GM12878 (cell line): Measurements from ENCODE around the gene GPR75.

ENCODE experiments used
- BACH1 ChIP-seq: fragments of 450-650 bp; IDR thresholded peaks from 2 replicates; pipeline ENCODE4 v1.6.1; 2017; ENCODE audit warnings: mild to moderate bottlenecking, borderline replicate concordance
- CHD4 ChIP-seq: fragments of 200-600 bp; sonication (generic); IDR thresholded peaks from 2 replicates; pipeline ENCODE4 v1.6.1; 2016; ENCODE audit warnings: mild to moderate bottlenecking
- CTCF ChIP-seq, 3 experiments: IDR thresholded peaks in 2 of 3; conservative IDR thresholded peaks in 1 of 3; 2 replicates each; pipeline ENCODE4 v1.5.1; 2011; ENCODE audit warnings: low read depth in 3 of 3, low read length in 3 of 3, mild to moderate bottlenecking in 3 of 3, control low read depth in 2 of 3, moderate library complexity in 2 of 3, inconsistent platforms in 1 of 3, mixed read lengths in 1 of 3; ENCODE audit not compliant: control insufficient read depth in 2 of 3, insufficient read depth in 1 of 3; ENCODE audit errors: extremely low read depth in 1 of 3
- DPF2 ChIP-seq: fragments of 450-650 bp; IDR thresholded peaks from 2 replicates; pipeline ENCODE4 v1.6.1; 2017; ENCODE audit warnings: mild to moderate bottlenecking
- E2F8 ChIP-seq: fragments of 450-650 bp; IDR thresholded peaks from 2 replicates; pipeline ENCODE4 v1.6.1; 2018; ENCODE audit warnings: mild to moderate bottlenecking, low read depth, moderate library complexity; ENCODE audit not compliant: partially characterized antibody
- GABPA ChIP-seq: IDR thresholded peaks from 2 replicates; pipeline ENCODE4 v1.6.1; 2014; ENCODE audit warnings: antibody characterized with exemption, low read depth, mild to moderate bottlenecking, inconsistent platforms
- GATAD2B ChIP-seq: fragments of 450-650 bp; conservative IDR thresholded peaks from 2 replicates; pipeline ENCODE4 v1.6.1; 2017; ENCODE audit warnings: low read depth, mild to moderate bottlenecking, moderate library complexity
- MAX ChIP-seq: IDR thresholded peaks from 2 replicates; pipeline ENCODE4 v1.6.1; 2012; ENCODE audit warnings: low read depth, low read length, improper control_type of control experiment
- POLR2AphosphoS5 ChIP-seq: IDR thresholded peaks from 2 replicates; pipeline ENCODE4 v1.6.1; 2011; ENCODE audit warnings: mild to moderate bottlenecking, low read length, inconsistent platforms
- RAD51 ChIP-seq: fragments of 450-650 bp; IDR thresholded peaks from 2 replicates; pipeline ENCODE4 v1.6.1; 2016; ENCODE audit warnings: moderate library complexity, mild to moderate bottlenecking, inconsistent platforms
- REST ChIP-seq: IDR thresholded peaks from 2 replicates; pipeline ENCODE4 v1.6.1; 2012; ENCODE audit warnings: mild to moderate bottlenecking, low read depth, low read length
- SUZ12 ChIP-seq: fragments of 200-600 bp; sonication (generic); IDR thresholded peaks from one replicate; pipeline ENCODE4 v1.6.1; 2018; ENCODE audit warnings: antibody characterized with exemption, mild to moderate bottlenecking; ENCODE audit not compliant: unreplicated experiment
- USF1 ChIP-seq: IDR thresholded peaks from 2 replicates; pipeline ENCODE4 v1.6.1; 2011; ENCODE audit warnings: borderline replicate concordance, low read depth, mild to moderate bottlenecking, moderate library complexity, mixed read lengths, low read length; ENCODE audit not compliant: insufficient read depth; ENCODE audit errors: extremely low read length
- ZNF384 ChIP-seq: IDR thresholded peaks from 2 replicates; pipeline ENCODE4 v1.6.1; 2012; ENCODE audit warnings: low read depth, mild to moderate bottlenecking, low read length, improper control_type of control experiment, borderline replicate concordance

GRCh38 chr2:53821810-53822209, 38.0 kb downstream of the GPR75 start:
- TF ChIP-seq DPF2, result no peak
- TF ChIP-seq RAD51, result no peak
- no peak for TF ChIP-seq GABPA
- TF ChIP-seq CTCF (IDR thresholded peaks at IDR 0.05 in 2 of 3, conservative IDR thresholded peaks at IDR 0.05 in 1 of 3; ENCODE audit: control insufficient read depth in 2 of 3, extremely low read depth in 1 of 3, insufficient read depth in 1 of 3, low read depth in 3 of 3, low read length in 3 of 3), result no peak
- TF ChIP-seq E2F8, result no peak
- TF ChIP-seq POLR2AphosphoS5, result no peak
- no peak for TF ChIP-seq ZNF384
- no peak for TF ChIP-seq REST
- TF ChIP-seq CHD4, result no peak
- no peak for TF ChIP-seq SUZ12
- TF ChIP-seq USF1, result no peak
- no peak for TF ChIP-seq BACH1
- no peak for TF ChIP-seq MAX
- no peak for TF ChIP-seq GATAD2B
